Measurements from ENCODE around the gene GRK1. TPM values are rescaled to one million over a fixed set of nuclear protein-coding genes. Genes with fewer than 3 reads are reported as not detected.

Gene GRK1
- total RNA-seq, 2 experiments from 2014 or later, result not detected

DNA sequence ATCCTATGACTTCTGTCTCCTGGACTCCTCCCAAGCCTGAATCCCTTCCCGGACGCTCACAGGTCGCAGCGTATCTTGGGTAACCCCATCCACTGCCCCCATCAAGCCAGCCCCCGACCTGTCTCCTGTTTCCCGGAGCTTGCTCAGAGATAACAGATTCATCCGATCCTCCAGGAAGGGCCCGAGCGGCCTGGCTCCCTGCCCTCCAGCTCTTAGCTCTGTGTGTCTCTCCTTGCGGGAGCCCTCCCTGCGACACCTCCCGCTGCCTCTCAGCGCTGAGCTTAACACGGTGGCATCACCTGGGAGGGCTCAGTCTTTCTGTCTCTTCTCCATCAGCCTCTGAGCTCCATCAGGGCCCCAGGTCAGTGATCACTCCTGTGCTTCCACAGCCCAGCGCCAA, 87.7 kb downstream of the GRK1 start:
- ChIA-PET POLR2A (no interaction called here), CTCF (no interaction called here)
- peaks cover 10% of the 10 kb centered on the region for H3K4me1 Mint-ChIP-seq (ENCODE audit: low read depth)
- ATAC-seq (ENCODE audit: poor library complexity), result no peak
- H3K36me3 ChIP-seq (ENCODE audit: insufficient read depth, low read length), result no peaks in the 10 kb centered on the region
- H3K27ac ChIP-seq (ENCODE audit: low read depth in 1 of 2, low read length in 2 of 2), result no peak overlapping the region
- H3K9me3 Mint-ChIP-seq, result no peaks in the 10 kb centered on the region
- TF ChIP-seq CTCF (IDR thresholded peaks at IDR 0.05), result no peak
- H3K4me1 ChIP-seq (ENCODE audit: insufficient read depth, low read length), result peaks cover 12% of the 10 kb centered on the region
- peaks cover 0 to 4% of the 10 kb centered on the region in 2 experiments for H3K9me3 ChIP-seq (ENCODE audit: control insufficient read depth in 1 of 2, insufficient read depth in 1 of 2, low read length in 2 of 2)
- H3K27me3 Mint-ChIP-seq, result peaks cover 22% of the 10 kb centered on the region
- H3K27me3 ChIP-seq (ENCODE audit: control insufficient read depth in 1 of 2, insufficient read depth in 2 of 2, low read length in 2 of 2), result peaks cover 4 to 12% of the 10 kb centered on the region in 2 experiments
- H3K4me3 ChIP-seq (ENCODE audit: low read length), result no peak overlapping the region
- H3K27ac Mint-ChIP-seq, result no peak overlapping the region
- DNase-seq, result no peak
- intact Hi-C loops (cut with DNase I, micrococcal nuclease), result no loop called here
- H3K4me3 Mint-ChIP-seq, result no peak overlapping the region
- H3K36me3 Mint-ChIP-seq (ENCODE audit: low read depth), result no peaks in the 10 kb centered on the region

DNA sequence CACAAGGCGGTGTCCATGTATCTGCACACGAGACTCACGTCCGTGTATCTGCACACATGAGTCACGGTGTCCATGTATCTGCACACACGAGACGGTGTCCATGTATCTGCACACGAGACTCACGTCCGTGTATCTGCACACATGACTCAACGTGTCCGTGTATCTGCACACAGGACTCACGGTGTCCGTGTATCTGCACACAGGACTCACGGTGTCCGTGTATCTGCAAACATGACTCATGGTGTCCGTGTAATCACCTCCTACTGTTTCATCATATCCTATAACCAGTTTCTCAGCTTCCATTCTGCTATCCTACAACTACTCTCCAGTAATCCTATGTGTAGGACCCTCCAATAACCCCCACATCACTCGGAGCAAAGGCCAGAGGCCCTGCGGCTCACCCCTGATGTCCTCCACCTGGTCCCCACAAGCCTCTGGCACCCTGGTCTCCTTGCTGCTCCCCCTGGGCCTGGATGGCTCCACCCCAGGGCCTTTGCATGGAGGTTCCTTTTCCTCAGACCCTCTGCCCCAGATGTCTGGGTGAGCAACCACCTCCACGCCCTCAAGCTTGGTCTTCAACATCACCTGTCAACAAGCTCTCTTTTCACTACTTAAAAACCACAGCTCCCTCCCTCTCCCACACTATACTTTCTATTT, 89.5 kb downstream of the GRK1 start:
- ATAC-seq (ENCODE audit: poor library complexity), result no peak
- peaks cover 0 to 4% of the 10 kb centered on the region in 2 experiments for H3K9me3 ChIP-seq (ENCODE audit: control insufficient read depth in 1 of 2, insufficient read depth in 1 of 2, low read length in 2 of 2)
- peaks cover 16% of the 10 kb centered on the region for H3K4me1 ChIP-seq (ENCODE audit: insufficient read depth, low read length)
- no peaks in the 10 kb centered on the region for H3K36me3 ChIP-seq (ENCODE audit: insufficient read depth, low read length)
- CTCF ChIA-PET, result no interaction called here
- H3K27ac ChIP-seq (ENCODE audit: low read depth in 1 of 2, low read length in 2 of 2), result no peak overlapping the region
- no peak for TF ChIP-seq CTCF (IDR thresholded peaks at IDR 0.05)
- H3K27me3 ChIP-seq (ENCODE audit: control insufficient read depth in 1 of 2, insufficient read depth in 2 of 2, low read length in 2 of 2), result peaks cover 18 to 31% of the 10 kb centered on the region in 2 experiments
- POLR2A ChIA-PET, result no interaction called here
- H3K27ac Mint-ChIP-seq, result no peak overlapping the region
- intact Hi-C loops (cut with DNase I, micrococcal nuclease), result no loop called here
- no peaks in the 10 kb centered on the region for H3K36me3 Mint-ChIP-seq (ENCODE audit: low read depth)
- H3K4me3 Mint-ChIP-seq, result no peak overlapping the region
- no peak overlapping the region for H3K4me3 ChIP-seq (ENCODE audit: low read length)
- DNase-seq, result no peak
- no peaks in the 10 kb centered on the region for H3K9me3 Mint-ChIP-seq
- peaks cover 40% of the 10 kb centered on the region for H3K27me3 Mint-ChIP-seq
- peaks cover 12% of the 10 kb centered on the region for H3K4me1 Mint-ChIP-seq (ENCODE audit: low read depth)

- Histone ChIP-seq H3K27me3 (ENCODE audit: control insufficient read depth in 1 of 2, insufficient read depth in 2 of 2, low read length in 2 of 2) (peaks cover 25 to 45% of the 10 kb centered on the region in 2 experiments), H3K36me3 (ENCODE audit: insufficient read depth, low read length) (no peaks in the 10 kb centered on the region), H3K4me3 (ENCODE audit: low read length) (peak within 1 kb of the TSS; percentile 54), H3K4me1 (ENCODE audit: insufficient read depth, low read length) (peaks cover 16% of the 10 kb centered on the region), H3K27ac (ENCODE audit: low read depth in 1 of 2, low read length in 2 of 2) (no peak within 1 kb of the TSS), H3K9me3 (ENCODE audit: control insufficient read depth in 1 of 2, insufficient read depth in 1 of 2, low read length in 2 of 2) (peaks cover 0 to 4% of the 10 kb centered on the region in 2 experiments)
- Mint-ChIP-seq H3K27me3 (peaks cover 59% of the 10 kb centered on the region), H3K36me3 (ENCODE audit: low read depth) (no peaks in the 10 kb centered on the region), H3K27ac (no peak within 1 kb of the TSS), H3K4me3 (peak within 1 kb of the TSS; percentile 85), H3K9me3 (no peaks in the 10 kb centered on the region), H3K4me1 (ENCODE audit: low read depth) (peaks cover 12% of the 10 kb centered on the region)
- POLR2A ChIA-PET, result no interaction called here
- CTCF ChIA-PET, result interaction anchor here (0.8 kb wide), 1 partner anchor 17 kb away, joined by 3 read pairs; no protein-coding TSS in a partner anchor
- TF ChIP-seq CTCF (IDR thresholded peaks at IDR 0.05), result peak; percentile 49
- ATAC-seq (ENCODE audit: poor library complexity) (peak; percentile 96), DNase-seq (peak; percentile 54 to 85 (median 74))
- intact Hi-C loops (cut with DNase I, micrococcal nuclease), result no loop called here
These were observed 91.9 kb downstream of the GRK1 start, which contains the start of gene TMEM255B for GRCh38 chr13:113758651-113759524. TMEM255B (plus strand) TSS chr13:113759226; CDS start chr13:113759270, 44 bp downstream.
